ENCODE measurements around the gene RASSF4. TPM values are rescaled to one million over a fixed set of nuclear protein-coding genes. Genes with fewer than 3 reads are reported as not detected.

RASSF4 gene
- total and polyA plus RNA-seq, 9 of the 15 experiments (the other 6 are each of a cell fraction or from before 2014, with no cell fraction given) = 0.01 to 0.62 (median 0.11) TPM; not detected in 3

- 0 out of 4 replicates have a peak, but pooled peaks of 1 of the 2 experiments have one; percentile 29 for TF ChIP-seq ZMIZ1 (IDR thresholded peaks at IDR 0.05; ENCODE audit: low read depth in 2 of 2, low read length in 2 of 2)
- TF ChIP-seq ERF (CRISPR knock-in tag; IDR thresholded peaks at IDR 0.05) = 0 out of 2 replicates have a peak, but pooled peaks have one; percentile 42
- no peak for TF ChIP-seq SP1 (CRISPR knock-in tag; IDR thresholded peaks at IDR 0.05)
- TF ChIP-seq BHLHE40 (IDR thresholded peaks at IDR 0.05; ENCODE audit: low read length) = no peak; the same call in 1 of the 2 replicates
- TF ChIP-seq GATAD2B (IDR thresholded peaks at IDR 0.05; ENCODE audit: borderline replicate concordance) = no peak; the same call in 1 of the 2 replicates
- peak; percentile 22; the same call in 1 of the 2 replicates for TF ChIP-seq ATF7 (IDR thresholded peaks at IDR 0.05)
- no peak for TF ChIP-seq RHOXF2B (CRISPR knock-in tag; conservative IDR thresholded peaks at IDR 0.05)
- no peak for TF ChIP-seq SIRT6 (IDR thresholded peaks at IDR 0.05; ENCODE audit: low read depth, low read length)
- no peak for TF ChIP-seq RFX7 (CRISPR knock-in tag; IDR thresholded peaks at IDR 0.05)
- no peak for TF ChIP-seq ZNF354B (CRISPR knock-in tag; IDR thresholded peaks at IDR 0.05)
- no peak for TF ChIP-seq FOXJ2 (tag; IDR thresholded peaks at IDR 0.05)
- no peak for TF ChIP-seq SAFB2 (IDR thresholded peaks at IDR 0.05; ENCODE audit: borderline replicate concordance, low read depth, low read length, severe bottlenecking)
- TF ChIP-seq HES1 (IDR thresholded peaks at IDR 0.05; ENCODE audit: low read depth) = no peak
- no peak for TF ChIP-seq ARID3B (CRISPR knock-in tag; IDR thresholded peaks at IDR 0.05; ENCODE audit: borderline replicate concordance)
- TF ChIP-seq RERE (CRISPR knock-in tag; IDR thresholded peaks at IDR 0.05; ENCODE audit: borderline replicate concordance) = no peak
Observed at GRCh38 chr10:44974628-44975430, 15.2 kb downstream of the RASSF4 start (continued).
